Neural progenitor cell (in vitro differentiated cells): ENCODE results near the gene TIPRL. TPM values are rescaled to one million over a fixed set of nuclear protein-coding genes. Genes with fewer than 3 reads are reported as not detected.

ENCODE experiments used
- DNase-seq: peaks from one replicate; pipeline ENCODE4 v3.0.0-alpha.2; 2016; ENCODE audit warnings: low spot score
- H2AFZ ChIP-seq: fragments of 200-600 bp; sonication (generic); replicated peaks from 2 replicates; pipeline ENCODE4 v1.6.1; 2016; ENCODE audit warnings: antibody characterized with exemption
- H3F3A ChIP-seq: fragments of 200-600 bp; sonication (generic); 2 replicates; pipeline ENCODE4 v1.6.1; 2016; ENCODE audit warnings: antibody characterized with exemption, low read depth
- H3K27ac ChIP-seq: fragments of 200-600 bp; sonication (generic); 2 replicates; pipeline ENCODE4 v1.5.1; 2016; ENCODE audit warnings: mild to moderate bottlenecking
- H3K27me3 ChIP-seq: fragments of 200-600 bp; sonication (generic); 2 replicates; pipeline ENCODE4 v1.6.1; 2016; ENCODE audit warnings: mild to moderate bottlenecking, moderate library complexity
- H3K36me3 ChIP-seq: fragments of 200-600 bp; sonication (generic); 2 replicates; pipeline ENCODE4 v1.5.1; 2016
- H3K4me1 ChIP-seq: fragments of 200-600 bp; sonication (generic); 2 replicates; pipeline ENCODE4 v1.6.1; 2016; ENCODE audit warnings: mixed run types
- H3K4me2 ChIP-seq: fragments of 200-600 bp; sonication (generic); 2 replicates; pipeline ENCODE4 v1.6.1; 2016
- H3K4me3 ChIP-seq: fragments of 200-600 bp; sonication (generic); 2 replicates; pipeline ENCODE4 v1.5.1; 2016
- H3K79me2 ChIP-seq: fragments of 200-600 bp; sonication (generic); 2 replicates; pipeline ENCODE4 v1.6.1; 2016; ENCODE audit warnings: low read depth
- H3K9ac ChIP-seq: fragments of 200-600 bp; sonication (generic); 2 replicates; pipeline ENCODE4 v1.6.1; 2016
- H3K9me3 ChIP-seq: fragments of 200-600 bp; sonication (generic); 2 replicates; pipeline ENCODE4 v1.5.1; 2016; ENCODE audit warnings: low read depth
- H4K20me1 ChIP-seq: fragments of 200-600 bp; sonication (generic); 2 replicates; pipeline ENCODE4 v1.6.1; 2016; ENCODE audit warnings: low read depth
- H3K27ac Mint-ChIP-seq: 3 replicates; pipeline ENCODE4 v1.8.0; 2021; ENCODE audit warnings: mixed read lengths
- H3K27me3 Mint-ChIP-seq: 2 replicates; pipeline ENCODE4 v1.8.0; 2022; ENCODE audit warnings: low read depth, mild to moderate bottlenecking, inconsistent platforms, moderate library complexity, mixed read lengths; ENCODE audit not compliant: insufficient read depth
- H3K36me3 Mint-ChIP-seq: 3 replicates; pipeline ENCODE4 v1.8.0; 2021; ENCODE audit warnings: mixed read lengths
- H3K4me1 Mint-ChIP-seq: 3 replicates; pipeline ENCODE4 v1.8.0; 2021; ENCODE audit warnings: mixed read lengths
- H3K4me3 Mint-ChIP-seq: 3 replicates; pipeline ENCODE4 v1.8.0; 2021; ENCODE audit warnings: mild to moderate bottlenecking, moderate library complexity, mixed read lengths
- H3K9me3 Mint-ChIP-seq: 3 replicates; pipeline ENCODE4 v1.8.0; 2020; ENCODE audit warnings: mixed read lengths
- EZH2 ChIP-seq: fragments of 200-600 bp; sonication (generic); IDR thresholded peaks from 2 replicates; pipeline ENCODE4 v1.6.1; 2017; ENCODE audit warnings: antibody characterized with exemption, mild to moderate bottlenecking, moderate library complexity
- EZH2phosphoT487 ChIP-seq: fragments of 200-600 bp; sonication (generic); IDR thresholded peaks from 2 replicates; pipeline ENCODE4 v1.6.1; 2017; ENCODE audit warnings: antibody characterized with exemption
- total RNA-seq: library from RNA; depleted of rRNA; stranded (reverse); fragments of >200 nt; gene quantifications from 2 replicates; pipeline ENCODE4 v1.2.3, GENCODE V29; 2015; ENCODE audit warnings: low replicate concordance
- TF ChIP-seq, protein P1 (sequence below): fragments of 200-600 bp; sonication (generic); IDR thresholded peaks from 2 replicates; pipeline ENCODE4 v1.5.1; 2017; ENCODE audit warnings: antibody characterized with exemption, mild to moderate bottlenecking

TIPRL gene
- total RNA-seq, 1 donor from 2014 or later: 52.9 TPM

DNA sequence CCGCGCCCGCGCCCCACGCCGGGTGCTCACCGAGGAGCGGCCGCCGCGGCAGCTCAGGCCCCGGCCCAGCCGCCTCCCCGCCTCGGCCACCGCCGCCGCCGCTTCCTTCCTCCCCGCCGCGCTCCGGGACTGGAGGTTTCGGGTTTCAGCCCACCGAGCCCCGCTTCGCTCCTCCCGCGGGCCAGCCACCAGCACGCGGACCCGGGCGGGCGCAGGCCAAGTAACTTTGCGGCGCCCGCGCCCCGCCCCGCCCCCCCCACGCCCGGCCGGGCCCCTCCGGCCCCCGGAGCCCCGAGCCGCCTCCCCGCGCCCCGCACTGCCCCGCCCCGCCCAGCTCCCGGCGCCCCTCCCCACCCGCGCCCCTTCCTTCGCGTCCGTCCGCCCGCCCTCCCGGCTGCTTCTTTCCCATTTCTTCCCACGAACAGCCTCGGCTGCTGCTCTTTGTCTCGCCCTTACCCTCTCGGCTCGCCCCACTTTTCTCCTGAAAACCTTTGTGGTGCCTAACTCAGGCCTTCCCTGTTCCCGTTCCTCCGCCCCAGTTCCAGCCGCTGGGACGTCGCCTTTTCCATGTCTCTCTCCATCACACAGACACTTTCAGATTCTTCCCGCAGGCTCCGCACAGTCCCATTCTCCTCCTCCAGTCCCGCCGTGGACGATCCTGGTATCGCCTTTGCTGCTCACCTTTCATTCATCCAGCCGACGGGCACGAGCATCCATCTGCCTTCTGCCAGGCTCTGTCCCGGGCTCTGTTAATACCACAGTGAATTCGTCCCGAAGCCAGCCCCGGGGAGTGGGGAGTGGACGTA is 41.9 kb upstream of the TIPRL start, which contains the start of gene GPR161:
TSS of gene GPR161 (minus strand) at position 222 of the 806 bp plus-strand sequence. CDS start 32,080 bp downstream, outside the sequence.
- H3K36me3 Mint-ChIP-seq: peaks cover 10% of the 10 kb centered on the region
- peak within 1 kb of the TSS; percentile 96 for H3K4me2 ChIP-seq
- H3K27me3 Mint-ChIP-seq: peaks cover 7% of the 10 kb centered on the region
- H4K20me1 ChIP-seq: peaks cover 25% of the 10 kb centered on the region
- peak within 1 kb of the TSS; percentile 98 for H3K4me3 Mint-ChIP-seq
- TF ChIP-seq, protein P1, sequence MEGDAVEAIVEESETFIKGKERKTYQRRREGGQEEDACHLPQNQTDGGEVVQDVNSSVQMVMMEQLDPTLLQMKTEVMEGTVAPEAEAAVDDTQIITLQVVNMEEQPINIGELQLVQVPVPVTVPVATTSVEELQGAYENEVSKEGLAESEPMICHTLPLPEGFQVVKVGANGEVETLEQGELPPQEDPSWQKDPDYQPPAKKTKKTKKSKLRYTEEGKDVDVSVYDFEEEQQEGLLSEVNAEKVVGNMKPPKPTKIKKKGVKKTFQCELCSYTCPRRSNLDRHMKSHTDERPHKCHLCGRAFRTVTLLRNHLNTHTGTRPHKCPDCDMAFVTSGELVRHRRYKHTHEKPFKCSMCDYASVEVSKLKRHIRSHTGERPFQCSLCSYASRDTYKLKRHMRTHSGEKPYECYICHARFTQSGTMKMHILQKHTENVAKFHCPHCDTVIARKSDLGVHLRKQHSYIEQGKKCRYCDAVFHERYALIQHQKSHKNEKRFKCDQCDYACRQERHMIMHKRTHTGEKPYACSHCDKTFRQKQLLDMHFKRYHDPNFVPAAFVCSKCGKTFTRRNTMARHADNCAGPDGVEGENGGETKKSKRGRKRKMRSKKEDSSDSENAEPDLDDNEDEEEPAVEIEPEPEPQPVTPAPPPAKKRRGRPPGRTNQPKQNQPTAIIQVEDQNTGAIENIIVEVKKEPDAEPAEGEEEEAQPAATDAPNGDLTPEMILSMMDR: no peak
- TF ChIP-seq EZH2phosphoT487: no peak
- no peak for TF ChIP-seq EZH2
- H3K4me1 ChIP-seq: peaks cover 34% of the 10 kb centered on the region
- H3K27ac Mint-ChIP-seq: peak within 1 kb of the TSS; percentile 96
- peak; percentile 92 for DNase-seq
- H3F3A ChIP-seq: peaks cover 26% of the 10 kb centered on the region
- peaks cover 44% of the 10 kb centered on the region for H3K79me2 ChIP-seq
- no peaks in the 10 kb centered on the region for H3K36me3 ChIP-seq
- peak within 1 kb of the TSS; percentile 76 for H3K27ac ChIP-seq
- H2AFZ ChIP-seq: peak within 1 kb of the TSS; percentile 99
- no peaks in the 10 kb centered on the region for H3K9me3 ChIP-seq
- no peaks in the 10 kb centered on the region for H3K27me3 ChIP-seq
- no peaks in the 10 kb centered on the region for H3K9me3 Mint-ChIP-seq
- H3K4me3 ChIP-seq: peak within 1 kb of the TSS; percentile 81
- H3K4me1 Mint-ChIP-seq: peaks cover 32% of the 10 kb centered on the region
- H3K9ac ChIP-seq: peak within 1 kb of the TSS; percentile 59

DNA sequence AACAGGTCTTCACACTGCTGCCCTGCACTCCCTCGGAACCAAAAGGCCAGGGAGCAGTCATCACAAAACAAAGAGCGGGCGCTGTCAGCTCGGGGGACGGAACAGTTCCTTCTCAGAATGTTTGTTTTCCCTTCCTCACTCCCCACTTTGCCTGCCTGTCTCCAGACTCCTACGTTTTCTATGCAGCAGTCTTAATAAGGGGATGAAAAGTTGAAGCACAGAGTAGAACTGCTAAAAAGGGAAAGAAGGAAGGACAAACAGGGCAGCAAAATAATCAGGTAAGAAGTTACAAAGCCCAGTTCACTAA is 41.3 kb upstream of the TIPRL start:
- H3K36me3 ChIP-seq: no peaks in the 10 kb centered on the region
- no peak for DNase-seq
- peaks cover 39% of the 10 kb centered on the region for H3K79me2 ChIP-seq
- Mint-ChIP-seq H3K36me3 (peaks cover 10% of the 10 kb centered on the region), H3K27ac (peak overlapping the region; percentile 90), H3K27me3 (peaks cover 5% of the 10 kb centered on the region), H3K4me1 (peaks cover 36% of the 10 kb centered on the region), H3K4me3 (peak overlapping the region; percentile 93), H3K9me3 (no peaks in the 10 kb centered on the region)
- peaks cover 31% of the 10 kb centered on the region for H3F3A ChIP-seq
- H3K4me2 ChIP-seq: peak overlapping the region; percentile 96
- H3K27me3 ChIP-seq: no peaks in the 10 kb centered on the region
- peak overlapping the region; percentile 59 for H3K9ac ChIP-seq
- TF ChIP-seq, protein P1: no peak
- TF ChIP-seq EZH2: no peak
- TF ChIP-seq EZH2phosphoT487: no peak
- H2AFZ ChIP-seq: peak overlapping the region; percentile 99
- peaks cover 38% of the 10 kb centered on the region for H3K4me1 ChIP-seq
- peak overlapping the region; percentile 76 for H3K27ac ChIP-seq
- no peaks in the 10 kb centered on the region for H3K9me3 ChIP-seq
- peaks cover 25% of the 10 kb centered on the region for H4K20me1 ChIP-seq
- peak overlapping the region; percentile 81 for H3K4me3 ChIP-seq

DNA sequence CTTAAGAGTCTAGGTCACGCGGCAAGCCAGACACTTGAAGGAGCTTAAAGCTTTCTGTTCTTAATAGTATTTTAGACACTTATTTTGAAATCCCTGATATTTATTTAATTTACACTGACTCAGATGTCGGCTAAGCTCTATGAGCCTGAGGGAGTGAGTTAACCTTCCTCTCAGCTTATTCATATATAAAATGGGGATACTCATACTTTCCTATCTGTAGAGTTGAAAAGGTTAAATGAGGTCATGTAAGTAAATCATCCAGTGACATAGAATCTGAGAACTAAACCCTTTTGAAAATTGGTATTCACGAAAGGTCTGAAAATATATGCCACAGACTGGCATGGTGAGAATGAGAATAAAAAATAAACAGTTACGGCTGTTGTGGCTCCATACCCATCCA is 40.6 kb upstream of the TIPRL start:
- no peak overlapping the region for H2AFZ ChIP-seq
- H3K4me3 ChIP-seq: no peak overlapping the region
- no peak overlapping the region for H3K9ac ChIP-seq

More for the DNA sequence above, 40.6 kb upstream of the TIPRL start:
- no peaks in the 10 kb centered on the region for H3K9me3 ChIP-seq
- H3K4me2 ChIP-seq: peak overlapping the region; percentile 96
- DNase-seq: no peak
- H3K4me3 Mint-ChIP-seq: peak overlapping the region; percentile 93
- H4K20me1 ChIP-seq: peaks cover 25% of the 10 kb centered on the region
- H3K4me1 Mint-ChIP-seq: peaks cover 36% of the 10 kb centered on the region
- no peaks in the 10 kb centered on the region for H3K9me3 Mint-ChIP-seq
- peaks cover 38% of the 10 kb centered on the region for H3K4me1 ChIP-seq
- H3K36me3 ChIP-seq: no peaks in the 10 kb centered on the region
- H3K27ac Mint-ChIP-seq: no peak overlapping the region
- H3F3A ChIP-seq: peaks cover 31% of the 10 kb centered on the region
- peaks cover 32% of the 10 kb centered on the region for H3K79me2 ChIP-seq
- H3K36me3 Mint-ChIP-seq: peaks cover 7% of the 10 kb centered on the region
- H3K27me3 ChIP-seq: no peaks in the 10 kb centered on the region
- H3K27ac ChIP-seq: no peak overlapping the region
- TF ChIP-seq, protein P1: no peak
- TF ChIP-seq EZH2: no peak
- TF ChIP-seq EZH2phosphoT487: no peak
- H3K27me3 Mint-ChIP-seq: peaks cover 9% of the 10 kb centered on the region
